Neural cell (in vitro differentiated cells): ENCODE measurements around the gene NFIB.

ENCODE experiments used
- EP300 ChIP-seq: fragments of 450-650 bp; conservative IDR thresholded peaks from 2 replicates; pipeline ENCODE4 v1.6.1; 2014; ENCODE audit warnings: antibody characterized with exemption, mild to moderate bottlenecking, moderate library complexity; ENCODE audit not compliant: poor library complexity, severe bottlenecking
- EZH2 ChIP-seq: fragments of 200-600, 300-800 bp; shearing (Covaris generic), sonication (generic); IDR thresholded peaks from 2 replicates; pipeline ENCODE4 v1.6.1; 2014; ENCODE audit warnings: antibody characterized with exemption, low read length, borderline replicate concordance, mild to moderate bottlenecking; ENCODE audit not compliant: insufficient read depth, poor library complexity, severe bottlenecking
- MXI1 ChIP-seq: fragments of 450-650 bp; conservative IDR thresholded peaks from 2 replicates; pipeline ENCODE4 v1.6.1; 2014; ENCODE audit warnings: antibody characterized with exemption, mild to moderate bottlenecking; ENCODE audit not compliant: poor library complexity, severe bottlenecking
- POLR2AphosphoS5 ChIP-seq: IDR thresholded peaks from 2 replicates; pipeline ENCODE4 v1.6.1; 2012
- RAD21 ChIP-seq: fragments of 450-650 bp; conservative IDR thresholded peaks from 2 replicates; pipeline ENCODE4 v1.6.1; 2014; ENCODE audit warnings: antibody characterized with exemption, mild to moderate bottlenecking, moderate library complexity
- REST ChIP-seq: IDR thresholded peaks from 2 replicates; pipeline ENCODE4 v1.6.1; 2012; ENCODE audit warnings: borderline replicate concordance
- SMC3 ChIP-seq: fragments of 450-650 bp; conservative IDR thresholded peaks from 2 replicates; pipeline ENCODE4 v1.6.1; 2014; ENCODE audit warnings: antibody characterized with exemption, mild to moderate bottlenecking, moderate library complexity; ENCODE audit not compliant: poor library complexity
- TAF1 ChIP-seq: IDR thresholded peaks from 2 replicates; pipeline ENCODE4 v1.6.1; 2012; ENCODE audit warnings: low read depth
- TF ChIP-seq, protein P1 (sequence below): fragments of 450-650 bp; IDR thresholded peaks from 2 replicates; pipeline ENCODE4 v1.5.1; 2014; ENCODE audit warnings: antibody characterized with exemption, mild to moderate bottlenecking, moderate library complexity; ENCODE audit not compliant: poor library complexity, severe bottlenecking

- TF ChIP-seq, protein P1, sequence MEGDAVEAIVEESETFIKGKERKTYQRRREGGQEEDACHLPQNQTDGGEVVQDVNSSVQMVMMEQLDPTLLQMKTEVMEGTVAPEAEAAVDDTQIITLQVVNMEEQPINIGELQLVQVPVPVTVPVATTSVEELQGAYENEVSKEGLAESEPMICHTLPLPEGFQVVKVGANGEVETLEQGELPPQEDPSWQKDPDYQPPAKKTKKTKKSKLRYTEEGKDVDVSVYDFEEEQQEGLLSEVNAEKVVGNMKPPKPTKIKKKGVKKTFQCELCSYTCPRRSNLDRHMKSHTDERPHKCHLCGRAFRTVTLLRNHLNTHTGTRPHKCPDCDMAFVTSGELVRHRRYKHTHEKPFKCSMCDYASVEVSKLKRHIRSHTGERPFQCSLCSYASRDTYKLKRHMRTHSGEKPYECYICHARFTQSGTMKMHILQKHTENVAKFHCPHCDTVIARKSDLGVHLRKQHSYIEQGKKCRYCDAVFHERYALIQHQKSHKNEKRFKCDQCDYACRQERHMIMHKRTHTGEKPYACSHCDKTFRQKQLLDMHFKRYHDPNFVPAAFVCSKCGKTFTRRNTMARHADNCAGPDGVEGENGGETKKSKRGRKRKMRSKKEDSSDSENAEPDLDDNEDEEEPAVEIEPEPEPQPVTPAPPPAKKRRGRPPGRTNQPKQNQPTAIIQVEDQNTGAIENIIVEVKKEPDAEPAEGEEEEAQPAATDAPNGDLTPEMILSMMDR, result no peak
- TF ChIP-seq EZH2 (no peak), RAD21 (no peak), TAF1 (no peak), POLR2AphosphoS5 (no peak), EP300 (no peak), REST (no peak), MXI1 (no peak), SMC3 (no peak)
Observed at GRCh38 chr9:14189578-14189977, 124.4 kb downstream of the NFIB start.
